Measurements from ENCODE around the gene PPP2R2C. TPM values are rescaled to one million over a fixed set of nuclear protein-coding genes. Genes with fewer than 3 reads are reported as not detected.

Gene PPP2R2C
- total RNA-seq, 1 experiment from 2014 or later, result 8.1 TPM

- H3K79me2 ChIP-seq (ENCODE audit: insufficient read depth, low read length), result no peaks in the 10 kb centered on the region
- no peak overlapping the region for H2BK20ac ChIP-seq (ENCODE audit: low read depth, low read length, poor library complexity, severe bottlenecking)
- no peak overlapping the region for H3K27ac ChIP-seq (ENCODE audit: insufficient read length, low read depth, low read length)
- Mint-ChIP-seq H3K27ac (no peak overlapping the region; a peak in 1 of 7 replicates), H3K9me3 (no peaks in the 10 kb centered on the region; a peak in 1 of 5 replicates), H3K27me3 (ENCODE audit: low read depth) (peaks cover 14% of the 10 kb centered on the region), H3K36me3 (ENCODE audit: insufficient read depth in 1 of 3, low read depth in 3 of 3) (no peaks in the 10 kb centered on the region), H3K4me1 (peaks cover 17 to 32% of the 10 kb centered on the region in 2 experiments), H3K4me3 (no peak overlapping the region)
- H4K20me1 ChIP-seq (ENCODE audit: control insufficient read depth, insufficient read depth, insufficient read length), result no peaks in the 10 kb centered on the region
- H2BK12ac ChIP-seq (ENCODE audit: insufficient read length, low read depth, low read length), result no peak overlapping the region
- H3K79me1 ChIP-seq (ENCODE audit: insufficient read depth, low read depth, low read length, poor library complexity, severe bottlenecking), result no peaks in the 10 kb centered on the region
- no peak overlapping the region for H3K23ac ChIP-seq (ENCODE audit: insufficient read length, low read depth, low read length)
- H3K18ac ChIP-seq (ENCODE audit: insufficient read length, low read depth, low read length), result no peak overlapping the region
- no peak overlapping the region for H2AK5ac ChIP-seq (ENCODE audit: insufficient read length, low read length)
- no peak overlapping the region for H2BK5ac ChIP-seq (ENCODE audit: insufficient read length, low read length)
- H3K9me3 ChIP-seq (ENCODE audit: control insufficient read depth, low read depth, low read length), result no peaks in the 10 kb centered on the region
- H3K4me2 ChIP-seq (ENCODE audit: insufficient read depth, insufficient read length, low read length), result no peak overlapping the region
- H3K23me2 ChIP-seq (ENCODE audit: insufficient read length, low read depth, low read length, poor library complexity, severe bottlenecking), result no peaks in the 10 kb centered on the region
- no peak overlapping the region for H3K4ac ChIP-seq (ENCODE audit: low read depth, low read length)
- H3K27me3 ChIP-seq (ENCODE audit: insufficient read depth, low read length), result no peaks in the 10 kb centered on the region
- H3K56ac ChIP-seq (ENCODE audit: insufficient read length, low read depth, low read length), result no peak overlapping the region
- H2AFZ ChIP-seq (ENCODE audit: low read length), result no peak overlapping the region
- H2BK15ac ChIP-seq (ENCODE audit: low read depth, low read length), result no peak overlapping the region
- no peak overlapping the region for H2BK120ac ChIP-seq (ENCODE audit: low read depth, low read length, poor library complexity, severe bottlenecking)
- no peak overlapping the region for H3K9ac ChIP-seq (ENCODE audit: extremely low read depth, insufficient read length, low read length)
- DNase-seq, result peak; percentile 63
- no peak overlapping the region for H3K14ac ChIP-seq (ENCODE audit: insufficient read depth, low read length)
- TF ChIP-seq CTCF (conservative IDR thresholded peaks at IDR 0.05), result no peak
- H4K91ac ChIP-seq (ENCODE audit: insufficient read length, low read depth, low read length), result no peak overlapping the region
- no peak overlapping the region for H4K8ac ChIP-seq (replicated peaks; ENCODE audit: insufficient read length, low read depth, low read length)
- no peak overlapping the region for H3T11ph ChIP-seq (ENCODE audit: low read length)
- H4K5ac ChIP-seq (ENCODE audit: insufficient read length, low read depth, low read length), result no peak overlapping the region
- no CpG with 5 or more reads among the region's 8 CpGs for WGBS (ENCODE audit: extremely low coverage, insufficient read length, low lambda C conversion rate)
- H3K4me1 ChIP-seq (ENCODE audit: insufficient read depth, low read length), result no peaks in the 10 kb centered on the region
Measured at GRCh38 chr4:6367371-6367851, 105.0 kb downstream of the PPP2R2C start.

All from H9 (cell line).